GM08714 (cell line): ENCODE data around the gene HCN2.
"Not testable (repeated sequence)": the region's sequence is repeated elsewhere in the genome, so short reads cannot be mapped to it uniquely, and the experiment has no call there.

Source experiments
- H3K4me3 ChIP-seq: fragments of 200-500 bp; sonication (Bioruptor generic); 2 replicates; pipeline ENCODE4 v1.5.1; 2014; ENCODE audit warnings: mild to moderate bottlenecking, low read length, inconsistent platforms
- ZNF274 ChIP-seq: IDR thresholded peaks from 2 replicates; pipeline ENCODE4 v1.6.1; 2012; ENCODE audit warnings: mild to moderate bottlenecking, low read depth, low read length

The HCN2 gene

GRCh38 chr19:601310-601709, 11.6 kb downstream of the HCN2 start:
- no peak for TF ChIP-seq ZNF274
- H3K4me3 ChIP-seq: no peak overlapping the region

DNA sequence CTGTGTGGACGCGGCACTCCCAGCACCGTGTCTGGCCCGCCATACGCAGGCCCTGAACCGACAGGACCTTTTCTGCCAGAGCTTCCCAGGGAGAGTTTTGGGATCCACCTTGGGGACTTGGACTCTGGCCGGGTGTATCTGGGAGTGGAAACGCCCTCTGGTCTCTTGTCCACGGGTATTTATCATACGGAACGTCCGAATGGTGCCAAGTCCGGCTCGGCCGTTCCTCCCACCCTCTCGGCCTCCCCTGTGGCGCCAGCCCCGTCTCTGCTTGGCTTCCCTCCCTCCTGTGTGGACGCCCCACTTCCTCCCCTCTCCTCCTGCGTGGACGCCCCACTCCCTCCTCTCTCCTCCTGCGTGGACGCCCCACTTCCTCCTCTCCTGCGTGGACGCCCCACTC, 12.1 kb downstream of the HCN2 start:
- TF ChIP-seq ZNF274: no peak
- no peak overlapping the region for H3K4me3 ChIP-seq

DNA sequence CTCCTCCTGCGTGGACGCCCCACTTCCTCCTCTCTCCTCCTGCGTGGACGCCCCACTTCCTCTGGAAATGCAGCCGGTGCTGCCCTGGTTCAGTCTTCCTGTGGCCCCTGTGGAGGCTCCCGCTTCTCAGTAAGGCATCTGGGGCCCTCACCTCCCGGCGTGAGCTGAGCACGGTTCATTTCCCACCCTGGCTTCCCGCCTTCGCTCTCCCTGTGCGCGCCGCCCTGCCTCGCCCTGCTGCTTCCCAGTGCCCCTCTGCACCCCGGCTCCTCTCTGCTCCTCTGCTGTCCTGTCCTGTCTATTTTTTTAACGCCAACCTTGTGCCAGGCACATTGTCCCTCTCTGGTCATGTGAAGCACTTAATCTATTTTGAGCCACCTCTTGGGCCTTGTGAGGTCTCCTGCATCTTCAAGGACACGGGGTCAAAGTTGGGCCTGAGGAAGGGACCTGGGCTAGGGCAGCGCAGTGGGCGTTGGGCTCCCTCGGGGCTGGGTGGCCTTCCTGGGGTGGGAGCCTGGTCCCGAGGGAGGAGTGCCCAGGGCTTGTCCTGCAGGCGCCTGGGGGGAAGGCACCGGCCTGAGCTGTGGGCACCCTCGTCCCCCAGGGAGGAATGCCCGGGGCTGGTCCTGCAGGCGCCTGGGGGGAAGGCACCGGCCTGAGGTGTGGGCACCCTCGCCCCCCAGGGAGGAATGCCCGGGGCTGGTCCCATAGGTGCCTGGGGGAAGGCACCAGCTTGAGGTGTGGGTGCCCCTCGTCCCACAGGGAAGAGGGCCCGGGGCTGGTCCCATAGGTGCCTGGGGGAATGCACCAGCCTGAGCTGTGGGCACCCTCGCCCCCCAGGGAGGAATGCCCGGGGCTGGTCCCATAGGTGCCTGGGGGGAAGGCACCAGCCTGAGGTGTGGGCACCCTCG, 13.0 kb downstream of the HCN2 start:
- no peak for TF ChIP-seq ZNF274
- no peak overlapping the region for H3K4me3 ChIP-seq

- H3K4me3 ChIP-seq: not testable (repeated sequence)
Measured at GRCh38 chr19:603302-603639, 13.6 kb downstream of the HCN2 start.

DNA sequence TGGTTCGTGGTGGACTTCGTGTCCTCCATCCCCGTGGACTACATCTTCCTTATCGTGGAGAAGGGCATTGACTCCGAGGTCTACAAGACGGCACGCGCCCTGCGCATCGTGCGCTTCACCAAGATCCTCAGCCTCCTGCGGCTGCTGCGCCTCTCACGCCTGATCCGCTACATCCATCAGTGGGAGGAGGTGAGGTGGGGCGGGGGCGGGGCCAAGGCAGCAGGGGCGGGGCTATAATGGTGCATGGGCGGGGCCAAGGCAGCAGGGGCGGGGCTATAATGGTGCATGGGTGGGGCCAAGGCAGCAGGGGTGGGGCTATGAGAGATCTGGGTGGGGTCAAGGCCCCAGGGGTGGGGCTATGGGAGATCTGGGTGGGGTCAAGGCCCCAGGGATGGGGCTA, 14.1 kb downstream of the HCN2 start:
- H3K4me3 ChIP-seq: not testable (repeated sequence)

GRCh38 chr19:604355-604754, 14.7 kb downstream of the HCN2 start:
- H3K4me3 ChIP-seq: no peak overlapping the region
- TF ChIP-seq ZNF274: no peak

GRCh38 chr19:605061-605971, 15.6 kb downstream of the HCN2 start:
- H3K4me3 ChIP-seq: not testable (repeated sequence)

DNA sequence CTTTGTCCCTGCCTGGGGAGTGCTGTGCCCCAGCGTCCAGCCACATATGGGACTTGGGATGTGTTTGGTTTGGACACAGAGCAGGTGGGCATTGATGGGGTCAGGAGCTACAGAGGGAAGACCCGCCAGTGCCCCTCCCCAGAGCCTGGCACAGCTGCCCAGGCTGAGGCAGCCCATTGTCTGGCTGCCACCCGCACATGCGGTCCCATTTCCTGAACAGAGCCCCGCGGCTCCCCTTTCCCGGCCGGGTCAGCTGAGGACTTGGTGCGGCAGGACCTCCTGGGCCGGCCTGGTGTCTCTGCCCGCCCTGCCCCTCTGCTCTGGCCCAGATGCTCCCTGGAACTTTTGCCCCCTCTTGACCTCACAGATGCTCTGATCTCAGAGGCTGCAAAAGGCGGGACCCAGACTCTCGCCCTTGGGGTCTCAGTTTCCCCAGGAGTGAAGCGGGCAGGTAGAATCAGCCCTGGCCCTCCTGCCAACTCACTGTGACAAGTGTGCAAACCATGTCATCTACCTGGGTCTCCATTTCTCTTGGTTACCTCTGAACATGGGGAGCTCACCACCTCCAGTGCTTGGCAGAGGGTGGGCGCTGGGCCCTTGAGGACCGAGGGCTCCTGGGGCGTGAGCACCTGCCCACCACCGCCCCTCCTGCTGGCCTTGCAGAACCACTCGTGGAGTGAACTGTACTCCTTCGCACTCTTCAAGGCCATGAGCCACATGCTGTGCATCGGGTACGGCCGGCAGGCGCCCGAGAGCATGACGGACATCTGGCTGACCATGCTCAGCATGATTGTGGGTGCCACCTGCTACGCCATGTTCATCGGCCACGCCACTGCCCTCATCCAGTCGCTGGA, 17.8 kb downstream of the HCN2 start:
- TF ChIP-seq ZNF274: no peak
- no peak overlapping the region for H3K4me3 ChIP-seq

DNA sequence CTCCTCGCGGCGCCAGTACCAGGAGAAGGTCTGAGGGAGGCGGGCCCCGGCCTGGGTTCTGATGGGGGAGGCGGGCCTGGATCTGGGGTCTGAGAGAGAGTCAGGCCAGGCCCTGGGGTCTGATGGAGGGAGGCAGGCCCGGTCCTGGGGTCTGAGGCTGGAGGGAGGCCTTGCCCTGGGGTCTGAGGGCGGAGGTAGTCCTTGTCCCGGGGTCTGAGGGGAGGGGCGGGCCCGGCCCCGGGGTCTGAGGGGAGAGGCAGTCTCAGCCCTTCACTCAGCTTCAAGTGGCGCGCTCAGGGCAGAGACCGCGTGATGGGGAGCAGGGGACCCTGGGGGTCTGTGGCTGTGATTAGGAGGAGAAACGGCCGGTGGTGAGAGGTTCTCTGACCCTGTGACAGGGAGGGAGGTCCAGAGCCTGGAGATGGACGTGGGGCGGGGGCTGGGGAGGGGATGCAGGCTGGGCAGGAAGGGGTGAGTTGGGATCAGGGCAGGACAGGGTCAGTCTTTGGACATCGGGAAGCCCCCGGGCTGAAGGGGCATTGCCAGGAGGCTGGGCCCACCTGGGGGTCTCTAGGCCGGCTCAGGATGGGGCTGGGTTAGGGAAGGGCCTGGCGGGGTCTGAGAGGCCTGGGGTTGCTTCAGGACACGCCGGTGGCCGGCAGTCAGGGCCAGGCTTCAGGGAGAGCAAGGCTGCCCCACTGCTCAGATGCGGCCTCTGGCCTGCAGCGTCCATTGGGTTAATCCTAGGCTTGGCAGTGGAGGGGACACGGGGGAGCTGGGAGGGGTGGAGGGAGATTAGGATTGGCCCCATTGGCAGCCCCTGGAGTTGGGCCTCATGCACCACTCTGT, 18.7 kb downstream of the HCN2 start:
- TF ChIP-seq ZNF274: no peak
- no peak overlapping the region for H3K4me3 ChIP-seq

GRCh38 chr19:609004-609346, 19.3 kb downstream of the HCN2 start:
- H3K4me3 ChIP-seq: no peak overlapping the region
- no peak for TF ChIP-seq ZNF274

DNA sequence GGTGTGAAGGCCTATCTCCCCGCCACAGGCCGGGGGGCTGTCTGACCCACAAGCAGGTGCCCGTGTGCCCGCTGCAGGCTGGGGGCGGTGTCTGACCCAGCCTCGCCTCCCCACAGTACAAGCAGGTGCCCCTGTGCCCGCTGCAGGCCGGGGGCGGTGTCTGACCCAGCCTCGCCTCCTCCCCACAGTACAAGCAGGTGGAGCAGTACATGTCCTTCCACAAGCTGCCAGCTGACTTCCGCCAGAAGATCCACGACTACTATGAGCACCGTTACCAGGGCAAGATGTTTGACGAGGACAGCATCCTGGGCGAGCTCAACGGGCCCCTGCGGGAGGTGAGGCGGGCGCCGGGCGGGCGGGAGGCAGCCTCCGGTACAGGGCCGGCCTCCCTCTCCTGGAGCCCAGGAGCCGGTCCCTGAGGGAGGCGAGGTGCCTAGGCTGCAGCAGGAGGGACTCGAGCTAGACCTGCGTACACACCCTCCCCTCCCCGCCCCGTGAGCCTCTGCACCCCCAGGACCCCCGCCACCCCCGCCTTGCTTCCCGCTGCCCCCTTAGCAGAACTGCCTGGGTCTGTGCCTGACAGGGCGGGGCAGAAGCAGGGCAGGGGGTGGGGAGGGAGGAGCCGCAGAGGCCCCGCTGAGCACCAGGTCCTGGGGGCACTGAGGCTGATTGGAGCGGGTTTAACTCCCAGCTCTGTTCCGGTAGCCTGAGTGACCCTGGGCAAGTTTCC, 20.6 kb downstream of the HCN2 start:
- peak overlapping the region; percentile 11; the same call in 1 of the 2 replicates for H3K4me3 ChIP-seq
- TF ChIP-seq ZNF274: no peak

DNA sequence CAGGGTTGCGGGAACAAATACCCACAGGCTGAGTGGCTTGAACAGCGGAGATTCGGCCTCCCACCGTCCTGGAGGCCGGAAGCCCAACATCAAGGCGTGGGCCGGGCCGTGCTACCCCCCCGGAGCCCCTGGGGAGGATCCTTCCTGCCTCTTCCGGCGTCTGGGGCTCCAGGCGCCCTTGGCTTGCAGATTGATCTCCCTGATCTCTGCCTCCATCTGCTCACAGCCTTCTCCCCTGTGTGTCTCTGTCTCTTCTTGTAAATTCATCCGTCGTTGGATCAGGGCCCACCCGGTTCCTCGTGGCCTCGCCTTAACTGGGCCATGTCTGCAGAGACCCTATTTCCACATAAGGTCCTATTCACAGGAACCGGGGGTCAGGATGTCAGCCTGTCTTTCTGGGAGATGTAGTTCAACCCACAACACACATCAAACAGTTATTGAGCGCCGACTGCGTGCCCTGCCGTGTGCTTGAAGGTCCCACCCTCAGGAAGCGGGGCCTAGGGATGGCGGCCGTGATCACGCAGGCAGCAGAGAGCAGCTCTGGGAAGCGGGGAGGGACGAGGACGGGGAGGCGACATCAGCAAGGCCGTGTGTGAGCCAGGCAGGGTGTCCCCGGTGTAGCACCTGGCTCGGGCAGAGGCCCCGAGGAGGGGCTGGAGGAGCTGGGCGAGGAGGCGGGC, 21.3 kb downstream of the HCN2 start:
- no peak for TF ChIP-seq ZNF274
- peak overlapping the region; percentile 11; the same call in 1 of the 2 replicates for H3K4me3 ChIP-seq

DNA sequence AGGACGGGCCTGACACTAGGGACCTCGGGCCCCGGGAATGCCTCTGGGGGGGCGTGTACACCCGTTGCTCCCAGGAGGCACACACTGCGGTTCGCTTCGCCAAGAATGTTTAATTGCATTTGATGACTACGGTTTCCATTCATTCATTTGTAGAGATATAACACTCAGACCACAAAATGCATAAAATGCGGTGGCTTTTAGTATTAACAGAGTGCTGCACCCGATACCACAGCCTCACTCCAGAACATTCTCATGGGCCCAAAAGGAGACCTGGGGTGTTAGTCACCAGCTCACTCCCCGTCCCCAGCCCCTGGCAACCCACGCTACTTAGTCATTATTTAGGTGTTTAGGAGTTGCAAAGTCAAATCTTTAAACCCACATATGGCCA, 21.8 kb downstream of the HCN2 start:
- TF ChIP-seq ZNF274: no peak

More for the DNA sequence above, 21.8 kb downstream of the HCN2 start:
- no peak overlapping the region; the same call in 1 of the 2 replicates for H3K4me3 ChIP-seq
